Measurements from ENCODE around the gene CRACDL.

CRACDL gene

DNA sequence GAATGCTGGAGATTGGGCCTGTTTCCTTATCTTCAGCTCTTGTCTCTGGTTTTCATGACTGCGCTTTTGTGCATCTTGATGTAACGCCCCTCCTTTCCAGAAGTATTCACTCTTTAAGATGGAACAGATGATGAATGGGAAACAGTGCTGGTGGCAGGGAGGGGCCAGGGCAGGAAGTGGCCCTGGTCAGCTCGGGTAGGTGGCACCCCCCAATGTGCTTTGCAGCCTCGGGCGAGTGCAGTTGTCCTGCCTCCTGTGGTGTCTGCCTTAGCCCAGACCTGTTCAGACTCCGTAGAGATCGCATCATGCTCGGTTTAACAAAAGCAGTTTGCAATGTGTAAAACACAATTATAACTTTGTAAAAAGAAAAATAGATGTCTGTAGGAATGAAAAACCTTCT lies 188.1 kb downstream of the CRACDL start:
- no peak for DNase-seq

DNA sequence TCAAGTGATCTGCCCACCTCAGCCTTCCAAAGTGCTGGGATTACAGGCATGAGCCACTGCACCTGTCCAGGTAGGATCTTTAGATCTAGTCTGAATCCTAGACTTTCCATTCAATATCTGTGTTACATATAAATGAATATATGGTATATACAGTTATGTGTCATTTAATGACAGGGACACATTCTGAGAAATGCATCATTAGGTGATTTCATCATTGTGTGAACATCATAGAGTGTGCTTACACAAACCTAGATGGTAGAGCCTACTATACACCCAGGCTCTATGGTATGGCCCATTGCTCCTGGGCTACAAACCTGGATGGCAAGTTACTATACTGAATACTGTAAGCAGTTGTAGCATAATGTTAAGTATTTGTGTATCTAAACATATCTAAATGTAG lies 189.6 kb downstream of the CRACDL start:
- no peak for DNase-seq

DNA sequence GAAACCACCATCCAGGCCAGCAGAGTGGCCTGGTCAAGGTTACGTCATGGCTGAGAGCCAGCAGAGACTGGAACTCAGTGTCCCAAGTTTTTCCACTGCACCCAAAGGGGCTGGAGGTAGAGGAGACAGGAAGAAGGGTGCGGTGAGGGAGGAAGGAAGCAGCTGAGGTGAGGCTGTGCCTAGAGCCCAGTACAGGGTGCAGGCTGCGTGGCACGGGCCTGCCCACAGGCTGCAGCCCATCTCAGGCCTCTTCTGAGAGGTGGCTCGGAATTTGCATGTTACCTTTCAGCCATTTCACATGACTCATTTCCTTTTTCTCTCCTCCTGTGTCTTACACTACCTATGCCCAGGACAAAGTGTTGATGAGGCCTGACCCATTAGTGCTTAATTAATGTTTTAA lies 191.4 kb downstream of the CRACDL start:
- no peak for DNase-seq
